Uterus (tissue), 4 donors: Measurements from ENCODE around the gene PGA3. TPM values are rescaled to one million over a fixed set of nuclear protein-coding genes. Genes with fewer than 3 reads are reported as not detected.

Experiments
- DNase-seq, 2 donors: peaks; one replicate each; pipeline ENCODE4 v3.0.0-alpha.2; 2019 to 2020
- H3K27ac ChIP-seq, 2 donors: fragments of 200-600 bp; sonication (generic); 1 replicate in 1 of 2; 2 replicates in 1 of 2; pipeline ENCODE4 v1.5.1; 2016 to 2018
- H3K27me3 ChIP-seq, 2 donors: fragments of 200-600 bp; sonication (generic); one replicate each; pipeline ENCODE4 v1.5.1; 2018 to 2019; ENCODE audit warnings: control low read depth in 1 of 2
- H3K36me3 ChIP-seq, 2 donors: fragments of 200-600 bp; sonication (generic); one replicate each; pipeline ENCODE4 v1.5.1; 2019; ENCODE audit warnings: control low read depth in 1 of 2
- H3K4me1 ChIP-seq, 2 donors: fragments of 200-600 bp; sonication (generic); one replicate each; pipeline ENCODE4 v1.5.1; 2018 to 2019; ENCODE audit warnings: control low read depth in 1 of 2
- H3K4me3 ChIP-seq, 2 donors: fragments of 200-600 bp; sonication (generic); 1 replicate in 1 of 2; 2 replicates in 1 of 2; pipeline ENCODE4 v1.5.1; 2018 to 2019; ENCODE audit warnings: mild to moderate bottlenecking in 1 of 2
- H3K9me3 ChIP-seq, 2 donors: fragments of 200-600 bp; sonication (generic); one replicate each; pipeline ENCODE4 v1.5.1; 2019; ENCODE audit warnings: control low read depth in 1 of 2
- POLR2A ChIP-seq, 2 donors: fragments of 450-650 bp; IDR thresholded peaks; one replicate each; pipeline ENCODE4 v1.6.1; 2016; ENCODE audit warnings: antibody characterized with exemption in 2 of 2, mild to moderate bottlenecking in 1 of 2, moderate library complexity in 1 of 2
- intact Hi-C: fragments of 100-400 bp; cut with DNase I; formaldehyde crosslinking; loops from one replicate; pipeline ENCODE4 v1.15.1; 2023; ENCODE audit warnings: low total_unique reads
- total RNA-seq, 4 donors: library from RNA; depleted of rRNA in 3 of 4; stranded (reverse); fragments of >200 nt in 3 of 4; gene quantifications; one replicate each; pipeline versions ENCODE4 v1.1.0 to v1.2.4, GENCODE V29; 2014 to 2023
- TF ChIP-seq, protein P1 (sequence below), 4 experiments: fragments of 200-600 bp in 2 of 4; fragments of 450-650 bp in 2 of 4; sonication (generic) in 2 of 4; IDR thresholded peaks; one replicate each; pipeline ENCODE4 v1.5.1; 2016 to 2019; ENCODE audit warnings: antibody characterized with exemption in 4 of 4, mild to moderate bottlenecking in 2 of 4, moderate library complexity in 1 of 4
- donor health status: DM: yes; HTN: yes; CAD: no.

The PGA3 gene
- total RNA-seq, 4 donors from 2014 or later: 0.35 to 6.5 (median 4.4) TPM; not detected in 1

DNA sequence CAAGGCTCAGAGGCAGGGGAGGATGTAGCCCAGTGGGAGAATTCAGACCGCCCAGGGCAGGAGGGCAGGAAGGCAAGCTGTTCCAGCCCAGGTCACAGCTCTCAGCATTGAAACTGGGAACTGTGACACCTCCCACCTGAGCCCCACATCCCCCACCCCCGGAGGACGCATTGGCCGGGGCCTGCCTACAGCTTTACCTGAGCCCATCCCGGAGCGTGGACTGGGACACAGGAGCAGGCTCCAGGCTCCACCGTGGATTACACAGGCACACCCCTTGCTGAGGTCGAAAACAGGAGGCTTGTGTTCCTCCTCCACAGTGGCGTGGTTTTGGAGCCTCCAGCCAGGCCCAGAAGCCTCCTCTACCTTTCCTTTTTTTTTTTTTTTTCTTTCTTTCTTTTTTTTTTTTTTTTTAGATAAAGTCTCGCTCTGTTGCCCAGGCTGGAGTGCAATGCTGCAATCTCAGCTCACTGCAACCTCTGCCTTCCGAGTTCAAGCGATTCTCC, 9.1 kb upstream of the PGA3 start:
- no peaks in the 10 kb centered on the region for H3K9me3 ChIP-seq
- H3K27ac ChIP-seq: no peak overlapping the region
- TF ChIP-seq, protein P1, sequence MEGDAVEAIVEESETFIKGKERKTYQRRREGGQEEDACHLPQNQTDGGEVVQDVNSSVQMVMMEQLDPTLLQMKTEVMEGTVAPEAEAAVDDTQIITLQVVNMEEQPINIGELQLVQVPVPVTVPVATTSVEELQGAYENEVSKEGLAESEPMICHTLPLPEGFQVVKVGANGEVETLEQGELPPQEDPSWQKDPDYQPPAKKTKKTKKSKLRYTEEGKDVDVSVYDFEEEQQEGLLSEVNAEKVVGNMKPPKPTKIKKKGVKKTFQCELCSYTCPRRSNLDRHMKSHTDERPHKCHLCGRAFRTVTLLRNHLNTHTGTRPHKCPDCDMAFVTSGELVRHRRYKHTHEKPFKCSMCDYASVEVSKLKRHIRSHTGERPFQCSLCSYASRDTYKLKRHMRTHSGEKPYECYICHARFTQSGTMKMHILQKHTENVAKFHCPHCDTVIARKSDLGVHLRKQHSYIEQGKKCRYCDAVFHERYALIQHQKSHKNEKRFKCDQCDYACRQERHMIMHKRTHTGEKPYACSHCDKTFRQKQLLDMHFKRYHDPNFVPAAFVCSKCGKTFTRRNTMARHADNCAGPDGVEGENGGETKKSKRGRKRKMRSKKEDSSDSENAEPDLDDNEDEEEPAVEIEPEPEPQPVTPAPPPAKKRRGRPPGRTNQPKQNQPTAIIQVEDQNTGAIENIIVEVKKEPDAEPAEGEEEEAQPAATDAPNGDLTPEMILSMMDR (IDR thresholded peaks at IDR 0.05): no peak
- no peak for TF ChIP-seq POLR2A (IDR thresholded peaks at IDR 0.05)
- H3K36me3 ChIP-seq: no peaks in the 10 kb centered on the region
- intact Hi-C loops: no loop called here
- H3K4me3 ChIP-seq: no peak overlapping the region
- no peaks in the 10 kb centered on the region for H3K27me3 ChIP-seq
- DNase-seq: no peak
- no peaks in the 10 kb centered on the region for H3K4me1 ChIP-seq

DNA sequence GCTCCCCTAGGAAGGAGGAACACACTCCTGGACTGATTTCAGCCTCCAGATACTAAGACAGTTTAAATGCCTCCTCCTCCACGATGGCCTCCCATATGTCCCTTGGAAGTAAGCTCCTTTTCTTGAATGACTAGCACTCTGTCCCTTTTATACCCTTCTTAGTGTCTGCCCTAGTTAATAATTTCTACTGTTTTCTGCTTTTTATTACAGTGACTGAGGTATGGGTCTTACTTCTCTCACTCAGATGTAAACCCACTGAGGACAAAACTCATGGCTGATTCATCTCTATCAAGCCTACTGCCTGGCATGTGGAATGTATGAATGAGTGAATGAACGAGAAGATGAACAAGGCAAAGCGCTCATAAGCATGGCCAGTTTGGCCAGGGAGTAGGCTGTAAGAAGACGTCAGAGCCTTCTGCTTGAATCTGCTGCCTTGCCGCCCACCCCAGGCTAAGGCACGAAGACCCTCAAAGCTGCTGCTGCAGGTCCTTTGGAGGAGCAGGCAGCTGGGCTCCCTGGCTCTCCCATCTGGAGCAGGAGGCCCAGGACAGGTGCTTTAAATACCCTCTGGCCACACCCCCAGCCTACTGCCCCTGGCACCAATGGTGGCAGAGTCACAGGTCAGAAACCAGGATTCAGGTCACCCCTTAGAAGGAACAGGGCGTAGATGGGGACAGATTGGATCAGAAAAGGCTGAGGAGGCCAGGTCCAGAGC, 8.2 kb upstream of the PGA3 start:
- no peak overlapping the region for H3K27ac ChIP-seq
- DNase-seq: no peak
- TF ChIP-seq, protein P1 (IDR thresholded peaks at IDR 0.05): no peak
- no peak for TF ChIP-seq POLR2A (IDR thresholded peaks at IDR 0.05)

DNA sequence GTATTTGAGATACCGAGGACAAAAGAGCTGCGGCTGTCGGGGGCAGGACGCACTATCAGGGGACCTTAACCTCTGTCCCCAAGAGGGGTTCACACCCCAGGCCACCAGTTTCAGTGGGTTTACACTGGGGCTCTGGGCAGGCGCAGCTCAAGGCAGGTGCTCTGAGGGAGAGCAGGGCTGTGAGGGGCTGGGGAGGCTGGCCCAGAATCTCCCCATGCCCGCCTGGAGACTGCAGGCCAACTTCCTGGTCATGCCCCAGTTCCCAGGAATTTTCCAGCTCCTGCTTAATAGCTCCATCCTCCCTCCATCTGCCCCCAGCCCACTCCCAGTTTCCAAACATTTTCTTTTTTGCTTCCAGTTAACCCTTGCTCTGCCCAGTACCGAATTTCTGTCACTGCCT, 7.6 kb upstream of the PGA3 start:
- H3K9me3 ChIP-seq: no peaks in the 10 kb centered on the region
- TF ChIP-seq, protein P1 (IDR thresholded peaks at IDR 0.05): no peak
- TF ChIP-seq POLR2A (IDR thresholded peaks at IDR 0.05): no peak
- H3K27me3 ChIP-seq: no peaks in the 10 kb centered on the region
- no peak overlapping the region for H3K27ac ChIP-seq
- no peak overlapping the region for H3K4me3 ChIP-seq
- no peak for DNase-seq
- H3K4me1 ChIP-seq: no peaks in the 10 kb centered on the region
- intact Hi-C loops: no loop called here
- no peaks in the 10 kb centered on the region for H3K36me3 ChIP-seq

More for the DNA sequence above, 8.2 kb upstream of the PGA3 start:
- no peaks in the 10 kb centered on the region for H3K9me3 ChIP-seq
- H3K4me3 ChIP-seq: no peak overlapping the region
- no peaks in the 10 kb centered on the region for H3K27me3 ChIP-seq
- intact Hi-C loops: no loop called here
- no peaks in the 10 kb centered on the region for H3K36me3 ChIP-seq
- H3K4me1 ChIP-seq: no peaks in the 10 kb centered on the region

DNA sequence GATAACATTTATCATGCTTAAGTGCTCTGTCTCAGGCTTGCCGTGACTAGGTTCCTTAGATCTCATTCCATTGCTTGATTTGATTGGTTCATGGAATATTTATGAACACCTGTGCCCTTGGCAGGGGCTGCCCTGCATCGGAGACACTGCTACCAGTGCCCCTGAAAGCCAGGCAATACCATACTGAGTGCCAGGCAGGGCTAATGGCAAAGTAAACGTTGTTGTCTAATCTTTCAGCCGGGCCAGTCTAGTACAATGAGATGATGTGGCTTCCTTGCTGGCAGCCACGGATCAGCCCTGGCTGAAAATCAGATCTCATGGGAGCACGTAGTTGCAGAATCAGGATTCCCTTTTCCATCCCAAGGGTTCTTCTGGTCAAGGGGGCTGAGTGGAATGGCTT, 5.0 kb upstream of the PGA3 start:
- no peak overlapping the region for H3K27ac ChIP-seq
- no peaks in the 10 kb centered on the region for H3K27me3 ChIP-seq
- H3K36me3 ChIP-seq: no peaks in the 10 kb centered on the region
- TF ChIP-seq, protein P1 (IDR thresholded peaks at IDR 0.05): no peak
- no peak for TF ChIP-seq POLR2A (IDR thresholded peaks at IDR 0.05)
- H3K4me3 ChIP-seq: no peak overlapping the region
- no peak for DNase-seq
- no peaks in the 10 kb centered on the region for H3K4me1 ChIP-seq
- intact Hi-C loops: no loop called here
- H3K9me3 ChIP-seq: no peaks in the 10 kb centered on the region

DNA sequence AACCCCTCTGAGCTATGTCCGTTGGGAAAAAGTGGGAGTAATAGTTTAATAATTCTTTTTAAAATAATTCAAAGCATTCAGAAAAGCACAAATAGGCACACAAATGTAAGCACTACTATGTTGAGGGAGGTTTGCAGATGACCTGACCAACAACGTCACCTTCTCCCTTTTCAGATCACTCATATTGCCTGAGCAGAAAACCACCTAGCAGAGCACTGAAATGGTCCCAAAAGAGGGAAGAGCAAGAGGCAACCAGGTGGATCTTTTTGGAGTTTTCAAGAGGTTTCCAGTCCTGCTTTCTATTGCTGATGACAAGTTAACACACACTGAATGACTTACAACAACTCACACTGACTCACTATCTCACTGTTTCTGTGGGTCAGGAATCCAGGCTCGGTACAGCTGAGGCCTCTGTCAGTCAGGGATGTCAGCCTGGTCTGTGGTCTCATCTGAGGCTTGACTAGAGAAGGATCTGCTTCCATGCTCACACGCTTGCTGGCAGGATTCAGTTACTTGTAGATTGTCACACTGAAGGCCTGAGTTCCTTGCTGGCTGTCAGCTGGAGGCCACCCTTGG, 4.3 kb upstream of the PGA3 start:
- DNase-seq: no peak
- TF ChIP-seq POLR2A (IDR thresholded peaks at IDR 0.05): no peak
- TF ChIP-seq, protein P1 (IDR thresholded peaks at IDR 0.05): no peak
- H3K9me3 ChIP-seq: no peaks in the 10 kb centered on the region
- H3K36me3 ChIP-seq: no peaks in the 10 kb centered on the region
- H3K4me3 ChIP-seq: no peak overlapping the region
- intact Hi-C loops: no loop called here
- no peaks in the 10 kb centered on the region for H3K4me1 ChIP-seq
- H3K27ac ChIP-seq: no peak overlapping the region
- H3K27me3 ChIP-seq: no peaks in the 10 kb centered on the region
